GM13977 (cell line): ENCODE measurements around the gene TLR7.

Experiments used
- DNase-seq: peaks from one replicate; pipeline ENCODE4 v3.0.0; 2012; ENCODE audit warnings: low spot score
- in situ Hi-C: fragments of 300-500 bp; cut with MboI; formaldehyde crosslinking; loops from one replicate; pipeline ENCODE4 v1.12.0; 2022; ENCODE audit warnings: low sequenced_read_pairs, low pct_unique_long_range_greater_than_20kb, mixed read lengths, inconsistent platforms; ENCODE audit not compliant: unreplicated experiment
- TF ChIP-seq, protein P1 (sequence below): IDR thresholded peaks from 2 replicates; pipeline ENCODE4 v1.5.1; 2012; ENCODE audit warnings: mild to moderate bottlenecking, control low read depth; ENCODE audit not compliant: insufficient read depth; ENCODE audit errors: extremely low read depth, missing control alignments

Gene TLR7

DNA sequence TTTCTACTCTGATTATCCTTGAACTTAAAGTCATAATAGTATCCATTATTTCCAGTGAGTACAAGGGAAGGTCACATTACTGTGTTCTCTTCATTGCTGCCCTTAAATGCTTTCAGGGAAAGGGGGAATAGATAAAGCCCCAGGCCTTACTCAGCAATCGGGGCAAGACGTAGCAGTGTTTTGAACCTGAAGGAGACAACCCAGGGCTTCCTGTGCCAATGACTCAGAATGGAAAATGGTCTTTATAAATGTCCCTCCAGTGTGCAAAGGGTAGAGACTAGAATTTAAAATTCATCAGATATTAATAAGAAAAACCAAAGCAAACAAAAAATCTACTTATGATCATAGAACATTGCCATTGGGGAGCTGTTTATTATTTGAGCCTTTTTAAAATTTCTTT, 63.3 kb downstream of the TLR7 start:
- no peak for DNase-seq
- in situ Hi-C loops: no loop called here
- TF ChIP-seq, protein P1, sequence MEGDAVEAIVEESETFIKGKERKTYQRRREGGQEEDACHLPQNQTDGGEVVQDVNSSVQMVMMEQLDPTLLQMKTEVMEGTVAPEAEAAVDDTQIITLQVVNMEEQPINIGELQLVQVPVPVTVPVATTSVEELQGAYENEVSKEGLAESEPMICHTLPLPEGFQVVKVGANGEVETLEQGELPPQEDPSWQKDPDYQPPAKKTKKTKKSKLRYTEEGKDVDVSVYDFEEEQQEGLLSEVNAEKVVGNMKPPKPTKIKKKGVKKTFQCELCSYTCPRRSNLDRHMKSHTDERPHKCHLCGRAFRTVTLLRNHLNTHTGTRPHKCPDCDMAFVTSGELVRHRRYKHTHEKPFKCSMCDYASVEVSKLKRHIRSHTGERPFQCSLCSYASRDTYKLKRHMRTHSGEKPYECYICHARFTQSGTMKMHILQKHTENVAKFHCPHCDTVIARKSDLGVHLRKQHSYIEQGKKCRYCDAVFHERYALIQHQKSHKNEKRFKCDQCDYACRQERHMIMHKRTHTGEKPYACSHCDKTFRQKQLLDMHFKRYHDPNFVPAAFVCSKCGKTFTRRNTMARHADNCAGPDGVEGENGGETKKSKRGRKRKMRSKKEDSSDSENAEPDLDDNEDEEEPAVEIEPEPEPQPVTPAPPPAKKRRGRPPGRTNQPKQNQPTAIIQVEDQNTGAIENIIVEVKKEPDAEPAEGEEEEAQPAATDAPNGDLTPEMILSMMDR: no peak

DNA sequence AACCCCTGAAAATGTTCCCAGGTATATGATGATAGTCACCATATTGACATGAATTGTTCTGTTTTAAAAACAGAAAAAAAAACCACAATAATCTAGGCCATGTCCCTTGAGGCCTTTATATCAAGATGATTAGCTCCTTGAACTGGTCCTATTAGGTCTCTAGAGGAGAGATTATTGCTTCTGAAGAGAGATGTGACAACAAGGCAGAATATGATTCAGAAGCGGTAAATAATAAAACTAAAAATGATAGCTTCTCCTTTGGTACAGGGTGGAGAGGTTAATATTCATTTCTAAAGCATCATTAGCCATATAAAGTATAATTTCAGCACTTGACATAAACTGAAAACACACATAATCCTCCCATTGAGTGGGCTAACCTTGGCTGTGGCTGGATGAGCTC, 65.4 kb downstream of the TLR7 start:
- DNase-seq: no peak
- in situ Hi-C loops: no loop called here
- TF ChIP-seq, protein P1: no peak

DNA sequence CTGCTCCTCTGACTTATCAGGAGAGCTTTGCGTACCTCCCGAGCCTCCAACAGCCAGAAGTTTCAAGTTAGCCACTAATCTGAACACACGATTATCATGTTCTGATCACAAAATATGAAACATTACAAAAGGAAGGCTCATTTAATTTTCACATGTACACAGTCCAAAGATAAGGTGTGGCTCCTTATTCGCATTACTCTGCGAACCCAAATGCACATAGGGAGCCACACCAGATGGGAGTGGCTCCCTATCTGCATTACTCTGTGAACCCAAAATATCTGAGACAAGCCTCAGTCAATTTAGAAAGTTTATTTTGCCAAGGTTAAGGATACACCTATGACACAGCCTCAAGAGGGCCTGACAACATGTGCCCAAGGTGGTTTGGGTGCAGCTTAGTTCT, 68.0 kb downstream of the TLR7 start:
- in situ Hi-C loops: no loop called here
- TF ChIP-seq, protein P1: no peak
- no peak for DNase-seq

DNA sequence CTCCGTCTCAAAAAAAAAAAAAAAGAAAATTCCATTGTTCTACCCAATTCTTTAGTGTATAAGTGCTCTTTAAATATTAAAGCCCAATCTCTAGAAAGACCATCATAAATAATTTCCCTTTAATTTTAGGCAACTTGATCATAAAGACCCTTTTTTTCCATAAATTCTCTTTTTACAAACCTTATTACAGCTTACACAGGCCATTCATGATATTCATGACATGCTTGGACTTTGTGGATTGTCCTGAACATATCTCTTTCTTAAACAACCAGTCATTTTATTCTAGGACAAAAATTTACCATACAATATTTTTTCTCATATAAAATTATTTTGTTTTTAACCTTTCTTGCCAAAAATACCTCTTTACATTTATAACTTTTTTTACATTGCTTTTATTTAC, 70.1 kb downstream of the TLR7 start:
- TF ChIP-seq, protein P1: no peak
- in situ Hi-C loops: no loop called here
- no peak for DNase-seq
